Measurements from ENCODE around the gene SRL.

DNA sequence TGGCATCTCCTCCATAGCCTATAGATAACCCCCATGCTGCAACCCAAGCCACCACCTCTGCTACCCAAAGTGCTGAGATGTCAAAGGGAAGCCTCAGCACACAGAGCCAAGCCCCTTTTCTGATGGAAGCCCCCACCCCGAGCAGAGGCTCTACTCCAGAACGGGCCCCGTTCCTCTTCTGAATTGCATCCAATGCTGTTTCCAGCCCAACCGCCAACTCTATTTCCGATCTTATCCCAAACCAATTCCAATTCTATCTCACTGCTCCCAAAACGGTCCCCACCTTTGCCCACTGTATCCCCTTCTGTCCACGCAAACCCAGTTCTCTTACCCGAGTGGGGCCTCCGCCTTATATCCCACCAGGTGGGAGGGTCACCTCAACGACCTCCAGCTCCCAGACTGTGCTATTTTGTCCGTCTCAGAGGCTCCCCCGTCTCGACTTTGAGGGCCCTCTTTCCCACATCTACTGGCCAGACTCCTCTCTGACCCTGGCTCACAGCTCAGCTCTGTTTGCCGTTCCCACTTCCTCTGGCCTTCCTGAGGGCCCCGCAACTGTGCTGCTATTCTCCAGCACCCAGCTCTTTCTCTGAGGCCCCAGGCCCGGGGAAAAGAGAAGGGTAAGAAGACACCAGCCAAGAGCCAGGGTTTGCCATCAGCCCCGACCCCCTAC, 487 bp downstream of the SRL start:
- TF ChIP-seq, protein P1, sequence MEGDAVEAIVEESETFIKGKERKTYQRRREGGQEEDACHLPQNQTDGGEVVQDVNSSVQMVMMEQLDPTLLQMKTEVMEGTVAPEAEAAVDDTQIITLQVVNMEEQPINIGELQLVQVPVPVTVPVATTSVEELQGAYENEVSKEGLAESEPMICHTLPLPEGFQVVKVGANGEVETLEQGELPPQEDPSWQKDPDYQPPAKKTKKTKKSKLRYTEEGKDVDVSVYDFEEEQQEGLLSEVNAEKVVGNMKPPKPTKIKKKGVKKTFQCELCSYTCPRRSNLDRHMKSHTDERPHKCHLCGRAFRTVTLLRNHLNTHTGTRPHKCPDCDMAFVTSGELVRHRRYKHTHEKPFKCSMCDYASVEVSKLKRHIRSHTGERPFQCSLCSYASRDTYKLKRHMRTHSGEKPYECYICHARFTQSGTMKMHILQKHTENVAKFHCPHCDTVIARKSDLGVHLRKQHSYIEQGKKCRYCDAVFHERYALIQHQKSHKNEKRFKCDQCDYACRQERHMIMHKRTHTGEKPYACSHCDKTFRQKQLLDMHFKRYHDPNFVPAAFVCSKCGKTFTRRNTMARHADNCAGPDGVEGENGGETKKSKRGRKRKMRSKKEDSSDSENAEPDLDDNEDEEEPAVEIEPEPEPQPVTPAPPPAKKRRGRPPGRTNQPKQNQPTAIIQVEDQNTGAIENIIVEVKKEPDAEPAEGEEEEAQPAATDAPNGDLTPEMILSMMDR (IDR thresholded peaks at IDR 0.05) = no peak
- no peak for TF ChIP-seq POLR2A (IDR thresholded peaks at IDR 0.05)
